ENCODE data around the gene RALGAPA2. TPM values are rescaled to one million over a fixed set of nuclear protein-coding genes. Genes with fewer than 3 reads are reported as not detected.

The RALGAPA2 gene
- total and polyA plus RNA-seq, 3 donors from 2014 or later, result 26.9 to 61.5 (median 59.2) TPM

DNA sequence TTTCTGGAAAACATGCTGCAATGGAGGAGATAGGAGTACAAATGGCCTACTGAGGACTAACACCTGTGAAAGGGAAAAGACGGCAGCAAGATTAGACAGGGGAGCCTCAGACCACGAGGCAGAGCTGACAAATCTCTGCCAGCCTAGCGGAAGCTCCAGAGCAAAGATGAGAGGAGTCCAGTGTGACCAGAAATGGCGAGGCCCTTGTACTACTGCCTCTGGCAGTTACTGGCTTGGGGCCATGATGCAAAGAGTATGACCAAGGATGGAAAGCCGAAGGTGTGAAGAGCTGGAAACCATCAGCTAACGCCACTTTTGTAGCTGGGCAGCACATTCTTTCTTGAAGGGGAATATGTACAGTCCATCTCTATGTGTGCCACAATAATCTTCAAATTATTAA lies 55.4 kb downstream of the RALGAPA2 start:
- WGBS, 2 donors, result 94% methylated on average over 6 of the region's 6 CpGs
- no peak overlapping the region for H3K4me3 ChIP-seq

DNA sequence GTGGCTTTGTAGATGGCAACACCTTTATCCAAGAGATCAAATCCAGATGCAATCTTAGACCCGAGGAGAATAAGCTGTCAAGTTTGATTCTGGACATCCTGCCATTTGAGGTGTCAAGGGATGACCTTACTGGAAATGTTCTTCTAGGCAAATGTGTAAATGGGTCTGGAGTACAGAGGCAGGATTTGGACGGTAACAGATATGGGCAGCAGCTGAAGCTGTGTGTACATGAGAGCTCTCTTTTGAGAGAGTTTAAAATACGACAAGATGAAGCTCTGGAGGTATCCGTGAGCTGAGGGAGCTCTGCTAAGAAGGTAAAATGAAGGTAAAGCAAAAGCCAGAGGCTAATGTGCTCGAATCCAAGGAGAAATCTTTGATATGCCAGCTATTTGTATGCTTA lies 56.6 kb downstream of the RALGAPA2 start:
- DNase-seq, result no peak
- intact Hi-C loops (cut with DNase I; ENCODE audit: low total_unique reads), result no loop called here
- 87 to 95% methylated on average over 5 of the region's 5 CpGs for WGBS, 2 donors
- H3K9me3 ChIP-seq, result no peaks in the 10 kb centered on the region
- no peak overlapping the region for H3K27ac ChIP-seq
- H3K36me3 ChIP-seq (ENCODE audit: low read depth, missing control alignments), result no peaks in the 10 kb centered on the region
- H3K4me3 ChIP-seq, result no peak overlapping the region
- H3K4me1 ChIP-seq, result no peaks in the 10 kb centered on the region
- H3K27me3 ChIP-seq, result no peaks in the 10 kb centered on the region
- no peak for TF ChIP-seq CTCF (IDR thresholded peaks at IDR 0.05)

More for the DNA sequence above, 55.4 kb downstream of the RALGAPA2 start:
- H3K27ac ChIP-seq, result no peak overlapping the region
- no peak for DNase-seq
- no peaks in the 10 kb centered on the region for H3K4me1 ChIP-seq
- TF ChIP-seq CTCF (IDR thresholded peaks at IDR 0.05), result no peak
- no peak for TF ChIP-seq POLR2A (IDR thresholded peaks at IDR 0.05)
- no peaks in the 10 kb centered on the region for H3K9me3 ChIP-seq
- H3K36me3 ChIP-seq (ENCODE audit: low read depth, missing control alignments), result no peaks in the 10 kb centered on the region
- no peaks in the 10 kb centered on the region for H3K27me3 ChIP-seq
- intact Hi-C loops (cut with DNase I; ENCODE audit: low total_unique reads), result no loop called here

DNA sequence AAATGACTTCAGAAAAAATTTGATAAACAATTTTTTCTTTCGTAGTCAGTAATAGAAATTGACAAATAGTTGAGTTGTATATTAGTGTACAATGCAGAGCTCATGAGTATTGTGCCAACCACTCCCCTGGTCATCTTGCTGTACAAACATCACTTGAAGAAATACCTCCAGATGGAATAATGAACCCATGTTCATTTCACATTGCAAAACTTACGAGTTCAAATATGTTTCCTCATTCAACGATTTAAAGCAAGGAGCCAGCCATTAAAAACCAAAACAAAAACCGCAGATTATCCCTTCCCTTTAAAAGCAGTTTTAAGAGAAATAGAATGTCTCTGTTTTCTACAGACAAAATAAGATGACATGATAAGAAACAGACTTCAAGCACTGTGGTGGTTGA lies 62.5 kb downstream of the RALGAPA2 start:
- Histone ChIP-seq H3K27ac (no peak overlapping the region), H3K4me1 (no peaks in the 10 kb centered on the region), H3K9me3 (no peaks in the 10 kb centered on the region), H3K36me3 (ENCODE audit: low read depth, missing control alignments) (no peaks in the 10 kb centered on the region), H3K4me3 (no peak overlapping the region), H3K27me3 (no peaks in the 10 kb centered on the region)
- intact Hi-C loops (cut with DNase I; ENCODE audit: low total_unique reads), result no loop called here
- DNase-seq, result no peak
- TF ChIP-seq CTCF (IDR thresholded peaks at IDR 0.05), result no peak
- no peak for TF ChIP-seq POLR2A (IDR thresholded peaks at IDR 0.05)
- WGBS, 2 donors, result 89 to 96% methylated on average over 4 of the region's 4 CpGs

GRCh38 chr20:20643927-20644326 lies 68.5 kb downstream of the RALGAPA2 start:
- H3K4me1 ChIP-seq, result no peaks in the 10 kb centered on the region
- H3K36me3 ChIP-seq (ENCODE audit: low read depth, missing control alignments), result no peaks in the 10 kb centered on the region
- TF ChIP-seq CTCF (IDR thresholded peaks at IDR 0.05) (no peak), POLR2A (IDR thresholded peaks at IDR 0.05) (no peak)
- 88 to 93% methylated on average over 3 of the region's 3 CpGs for WGBS, 2 donors
- H3K27ac ChIP-seq, result no peak overlapping the region
- H3K4me3 ChIP-seq, result no peak overlapping the region
- no peaks in the 10 kb centered on the region for H3K27me3 ChIP-seq
- no peaks in the 10 kb centered on the region for H3K9me3 ChIP-seq
- DNase-seq, result no peak
- intact Hi-C loops (cut with DNase I; ENCODE audit: low total_unique reads), result no loop called here

GRCh38 chr20:20641783-20642182 lies 70.7 kb downstream of the RALGAPA2 start:
- Histone ChIP-seq H3K36me3 (ENCODE audit: low read depth, missing control alignments) (no peaks in the 10 kb centered on the region), H3K27ac (no peak overlapping the region), H3K9me3 (no peaks in the 10 kb centered on the region), H3K27me3 (no peaks in the 10 kb centered on the region), H3K4me1 (no peaks in the 10 kb centered on the region), H3K4me3 (no peak overlapping the region)
- WGBS, 2 donors, result 58 to 75% methylated on average over 2 of the region's 2 CpGs
- intact Hi-C loops (cut with DNase I; ENCODE audit: low total_unique reads), result no loop called here
- TF ChIP-seq CTCF (IDR thresholded peaks at IDR 0.05), result no peak
- no peak for TF ChIP-seq POLR2A (IDR thresholded peaks at IDR 0.05)
- DNase-seq, result no peak

Measured in testis (tissue), 3 donors.